ENCODE data around the gene ZNF283.

GRCh38 chr19:43789029-43789428, 38.1 kb upstream of the ZNF283 start:
- TF ChIP-seq CTCF (IDR thresholded peaks at IDR 0.05; ENCODE audit: low read depth, low read length, poor library complexity, severe bottlenecking), result no peak
- no peak for TF ChIP-seq EZH2phosphoT487 (IDR thresholded peaks at IDR 0.05; ENCODE audit: borderline replicate concordance, low read length)

Measured in DOHH2 (cell line).